ENCODE measurements around the gene PRDM2.

PRDM2 gene

GRCh38 chr1:13798120-13798519 is 98.1 kb downstream of the PRDM2 start:
- DNase-seq, result no peak

- no peak for DNase-seq
Observed at GRCh38 chr1:13799502-13800283, 99.7 kb downstream of the PRDM2 start.

GRCh38 chr1:13801232-13801631 is 101.2 kb downstream of the PRDM2 start:
- no peak for DNase-seq

GRCh38 chr1:13801655-13802486 is 101.9 kb downstream of the PRDM2 start:
- DNase-seq, result no peak

- peak; percentile 4 for DNase-seq
Observed at GRCh38 chr1:13802782-13803545, 103.0 kb downstream of the PRDM2 start.

- peak; percentile 11 for DNase-seq
Observed at GRCh38 chr1:13803546-13804239, 103.7 kb downstream of the PRDM2 start.

GRCh38 chr1:13804240-13804633 is 104.2 kb downstream of the PRDM2 start:
- no peak for DNase-seq

GRCh38 chr1:13805431-13805830 is 105.4 kb downstream of the PRDM2 start:
- DNase-seq, result no peak

GRCh38 chr1:13806108-13806507 is 106.1 kb downstream of the PRDM2 start:
- no peak for DNase-seq

- DNase-seq, result no peak
Observed at GRCh38 chr1:13807209-13807608, 107.2 kb downstream of the PRDM2 start.

- DNase-seq, result peak; percentile 32
Observed at GRCh38 chr1:13808729-13809131, 108.7 kb downstream of the PRDM2 start.

GRCh38 chr1:13809461-13810159 is 109.6 kb downstream of the PRDM2 start:
- no peak for DNase-seq

- DNase-seq, result peak; percentile 14
Observed at GRCh38 chr1:13812456-13813397, 112.7 kb downstream of the PRDM2 start.

GRCh38 chr1:13813398-13814012 is 113.5 kb downstream of the PRDM2 start:
- peak; percentile 39 for DNase-seq

GRCh38 chr1:13814131-13814530 is 114.1 kb downstream of the PRDM2 start:
- peak; percentile 11 for DNase-seq

- DNase-seq, result peak; percentile 4
Observed at GRCh38 chr1:13816016-13816760, 116.2 kb downstream of the PRDM2 start.

GRCh38 chr1:13817906-13818305 is 117.9 kb downstream of the PRDM2 start:
- DNase-seq, result peak; percentile 11

GRCh38 chr1:13818926-13819325 is 118.9 kb downstream of the PRDM2 start:
- DNase-seq, result peak; percentile 12

- DNase-seq, result peak; percentile 12
Observed at GRCh38 chr1:13819642-13820041, 119.7 kb downstream of the PRDM2 start.

- no peak for DNase-seq
Observed at GRCh38 chr1:13820055-13820454, 120.1 kb downstream of the PRDM2 start.
